T-cell (primary cell): ENCODE results near the gene CCDC78. TPM values are rescaled to one million over a fixed set of nuclear protein-coding genes. Genes with fewer than 3 reads are reported as not detected.

Experiments used
- ATAC-seq, 4 experiments: fragments of 200-7000 bp in 3 of 4; fragments of 150-1000 bp in 1 of 4; cut with Tn5 transposase; replicated peaks in 1 of 4; 1 replicate in 3 of 4; 2 replicates in 1 of 4; pipeline ENCODE4 v1.10.0; 2021; ENCODE audit warnings: moderate library complexity in 3 of 4, mild to moderate bottlenecking in 2 of 4, moderate number of reproducible peaks in 1 of 4
- CTCF ChIA-PET, 2 donors: fragments of 300-600 bp; sonication (Branson Sonifier 250); formaldehyde crosslinking; loops; one replicate each; lab custom pipeline; 2022; ENCODE audit warnings: antibody characterized with exemption in 2 of 2; lab: Charles Lee
- POLR2A ChIA-PET, 2 donors: fragments of 300-600 bp; sonication (Branson Sonifier 250); formaldehyde crosslinking; loops; one replicate each; lab custom pipeline; 2022; ENCODE audit warnings: antibody characterized with exemption in 2 of 2; lab: Charles Lee
- DNase-seq, 35 experiments: peaks; one replicate each; pipeline versions ENCODE4 v3.0.0 to v3.0.0-alpha.2; 2013 to 2023
- H3K27ac ChIP-seq: one replicate; pipeline ENCODE4 v1.5.1; 2013; ENCODE audit warnings: low read length
- H3K27me3 ChIP-seq, 2 experiments: replicated peaks in 1 of 2; 1 replicate in 1 of 2; 2 replicates in 1 of 2; pipeline versions ENCODE4 v1.6.1 to v1.7.0; 2013; ENCODE audit warnings: low read length in 1 of 2, mixed read lengths in 1 of 2; ENCODE audit not compliant: control insufficient read depth in 2 of 2, insufficient read depth in 2 of 2; ENCODE audit errors: extremely low read depth in 1 of 2
- H3K36me3 ChIP-seq, 2 donors: 1 replicate in 1 of 2; 2 replicates in 1 of 2; pipeline versions ENCODE4 v1.6.1 to v1.7.0; 2013; ENCODE audit warnings: low read length in 1 of 2; ENCODE audit not compliant: control insufficient read depth in 2 of 2, insufficient read depth in 1 of 2; ENCODE audit errors: extremely low read depth in 1 of 2
- H3K4me1 ChIP-seq, 2 experiments: 1 replicate in 1 of 2; 2 replicates in 1 of 2; pipeline versions ENCODE4 v1.6.1 to v1.7.0; 2013; ENCODE audit warnings: low read length in 2 of 2, mixed read lengths in 1 of 2; ENCODE audit not compliant: insufficient read depth in 2 of 2, control insufficient read depth in 1 of 2; ENCODE audit errors: extremely low read depth in 1 of 2
- H3K4me3 ChIP-seq, 2 donors: 1 replicate in 1 of 2; 2 replicates in 1 of 2; pipeline versions ENCODE4 v1.5.1 to v1.7.0; 2013; ENCODE audit warnings: mild to moderate bottlenecking in 2 of 2, low read length in 1 of 2, moderate library complexity in 1 of 2; ENCODE audit not compliant: control insufficient read depth in 1 of 2; ENCODE audit errors: extremely low read depth in 1 of 2
- H3K9me3 ChIP-seq: 2 replicates; pipeline ENCODE4 v1.7.0; 2013
- H3K27ac Mint-ChIP-seq, 2 donors: one replicate each; pipeline ENCODE4 v1.8.0; 2020 to 2021; ENCODE audit warnings: mild to moderate bottlenecking in 2 of 2, mixed read lengths in 2 of 2
- H3K27me3 Mint-ChIP-seq, 2 donors: one replicate each; pipeline ENCODE4 v1.8.0; 2021 to 2022; ENCODE audit warnings: mixed read lengths in 2 of 2
- H3K36me3 Mint-ChIP-seq: one replicate; pipeline ENCODE4 v1.8.0; 2021; ENCODE audit warnings: mixed read lengths
- H3K4me1 Mint-ChIP-seq, 3 donors: one replicate each; pipeline ENCODE4 v1.8.0; 2020 to 2022; ENCODE audit warnings: mixed read lengths in 3 of 3, mild to moderate bottlenecking in 1 of 3
- H3K4me3 Mint-ChIP-seq, 3 donors: one replicate each; pipeline ENCODE4 v1.8.0; 2020 to 2022; ENCODE audit warnings: mild to moderate bottlenecking in 3 of 3, mixed read lengths in 3 of 3, moderate library complexity in 3 of 3
- H3K9me3 Mint-ChIP-seq, 3 donors: one replicate each; pipeline ENCODE4 v1.8.0; 2020 to 2022; ENCODE audit warnings: mixed read lengths in 3 of 3
- WGBS: methylation state at CpG from one replicate; pipeline ENCODE4 v1.1.5; 2013; ENCODE audit warnings: missing lambda C conversion rate; ENCODE audit not compliant: insufficient coverage; 5-methylcytosine and 5-hydroxymethylcytosine counted together
- total RNA-seq, 35 experiments: library from RNA in 6 of 35; stranded (reverse) in 6 of 35; fragments of 120-200 nt in 1 of 35; gene quantifications; one replicate each; pipeline versions ENCODE4 v1.2.1 to v1.2.4 and lab custom pipeline; 2013 to 2026

The CCDC78 gene
- total RNA-seq, 5 donors from 2014 or later (not counting 1 experiment from before 2014, with no cell fraction given) = 3.1 to 17.1 (median 8.6) TPM

- DNase-seq (no peak), ATAC-seq (no peak)
- Mint-ChIP-seq H3K27me3 (peaks cover 0 to 2% of the 10 kb centered on the region in 2 donors), H3K9me3 (no peaks in the 10 kb centered on the region), H3K4me1 (no peaks in the 10 kb centered on the region), H3K27ac (no peak overlapping the region), H3K4me3 (no peak overlapping the region), H3K36me3 (no peaks in the 10 kb centered on the region)
- ChIA-PET POLR2A (no interaction called here), CTCF (interaction anchor here in 1 of 2 donors (0.7 kb wide), 1 partner anchor 26 kb away, joined by 3 read pairs; no protein-coding TSS in a partner anchor)
- 89% methylated on average over 27 of the region's 29 CpGs for WGBS
- Histone ChIP-seq H3K27ac (no peak overlapping the region), H3K27me3 (peaks cover 0 to 49% of the 10 kb centered on the region in 2 experiments), H3K4me1 (no peaks in the 10 kb centered on the region), H3K9me3 (no peaks in the 10 kb centered on the region), H3K4me3 (no peak overlapping the region), H3K36me3 (no peaks in the 10 kb centered on the region)
These were observed 39.2 kb upstream of the CCDC78 start for GRCh38 chr16:765488-765865.

GRCh38 chr16:764848-765487 is 38.7 kb upstream of the CCDC78 start:
- POLR2A ChIA-PET = no interaction called here
- ATAC-seq (no peak), DNase-seq (no peak)
- Histone ChIP-seq H3K27ac (no peak overlapping the region), H3K4me3 (no peak overlapping the region), H3K9me3 (no peaks in the 10 kb centered on the region), H3K36me3 (no peaks in the 10 kb centered on the region), H3K27me3 (peaks cover 0 to 47% of the 10 kb centered on the region in 2 experiments), H3K4me1 (no peaks in the 10 kb centered on the region)
- H3K36me3 Mint-ChIP-seq = no peaks in the 10 kb centered on the region
- no peaks in the 10 kb centered on the region for H3K9me3 Mint-ChIP-seq
- peaks cover 0 to 2% of the 10 kb centered on the region in 2 donors for H3K27me3 Mint-ChIP-seq
- H3K4me3 Mint-ChIP-seq = no peak overlapping the region
- no peaks in the 10 kb centered on the region for H3K4me1 Mint-ChIP-seq
- CTCF ChIA-PET = no interaction called here
- H3K27ac Mint-ChIP-seq = no peak overlapping the region
- 94% methylated on average over 32 of the region's 38 CpGs for WGBS

- H3K4me3 ChIP-seq = no peak overlapping the region
- DNase-seq (no peak), ATAC-seq (no peak)
- Mint-ChIP-seq H3K4me1 (no peaks in the 10 kb centered on the region), H3K4me3 (no peak overlapping the region), H3K9me3 (no peaks in the 10 kb centered on the region), H3K36me3 (no peaks in the 10 kb centered on the region), H3K27me3 (peaks cover 0 to 2% of the 10 kb centered on the region in 2 donors), H3K27ac (no peak overlapping the region)
- H3K4me1 ChIP-seq = no peaks in the 10 kb centered on the region
- POLR2A ChIA-PET = no interaction called here
- no peaks in the 10 kb centered on the region for H3K9me3 ChIP-seq
- 82% methylated on average over 17 of the region's 20 CpGs for WGBS
- CTCF ChIA-PET = no interaction called here
- no peak overlapping the region for H3K27ac ChIP-seq
- H3K27me3 ChIP-seq = peaks cover 0 to 44% of the 10 kb centered on the region in 2 experiments
- no peaks in the 10 kb centered on the region for H3K36me3 ChIP-seq
These were observed 38.0 kb upstream of the CCDC78 start for GRCh38 chr16:764184-764750.

- CTCF ChIA-PET = no interaction called here
- Mint-ChIP-seq H3K4me1 (no peaks in the 10 kb centered on the region), H3K27ac (no peak overlapping the region), H3K4me3 (no peak overlapping the region), H3K36me3 (no peaks in the 10 kb centered on the region), H3K27me3 (peaks cover 0 to 2% of the 10 kb centered on the region in 2 donors), H3K9me3 (no peaks in the 10 kb centered on the region)
- DNase-seq (no peak), ATAC-seq (no peak)
- H3K4me3 ChIP-seq = no peak overlapping the region
- H3K4me1 ChIP-seq = no peaks in the 10 kb centered on the region
- no peaks in the 10 kb centered on the region for H3K36me3 ChIP-seq
- POLR2A ChIA-PET = no interaction called here
- 89% methylated on average over 17 of the region's 21 CpGs for whole genome bisulfite sequencing
- no peak overlapping the region for H3K27ac ChIP-seq
- no peaks in the 10 kb centered on the region for H3K9me3 ChIP-seq
- H3K27me3 ChIP-seq = peaks cover 0 to 41% of the 10 kb centered on the region in 2 experiments
These were observed 37.3 kb upstream of the CCDC78 start for GRCh38 chr16:763369-764183.

- Mint-ChIP-seq H3K27me3 (peaks cover 2% of the 10 kb centered on the region in 2 donors), H3K9me3 (no peaks in the 10 kb centered on the region), H3K27ac (no peak overlapping the region), H3K36me3 (no peaks in the 10 kb centered on the region), H3K4me1 (peaks cover 0 to 3% (median 0%) of the 10 kb centered on the region in 3 donors), H3K4me3 (no peak overlapping the region)
- Histone ChIP-seq H3K36me3 (no peaks in the 10 kb centered on the region), H3K27ac (no peak overlapping the region), H3K9me3 (no peaks in the 10 kb centered on the region), H3K4me3 (no peak overlapping the region), H3K27me3 (peaks cover 0 to 35% of the 10 kb centered on the region in 2 experiments), H3K4me1 (no peaks in the 10 kb centered on the region)
- no peak for DNase-seq
- POLR2A ChIA-PET = no interaction called here
- ATAC-seq = no peak
- CTCF ChIA-PET = no interaction called here
- 85% methylated on average over 14 of the region's 17 CpGs for WGBS
These were observed 36.5 kb upstream of the CCDC78 start for GRCh38 chr16:762595-763268.
